ENCODE data around the gene ARHGEF6.

DNA sequence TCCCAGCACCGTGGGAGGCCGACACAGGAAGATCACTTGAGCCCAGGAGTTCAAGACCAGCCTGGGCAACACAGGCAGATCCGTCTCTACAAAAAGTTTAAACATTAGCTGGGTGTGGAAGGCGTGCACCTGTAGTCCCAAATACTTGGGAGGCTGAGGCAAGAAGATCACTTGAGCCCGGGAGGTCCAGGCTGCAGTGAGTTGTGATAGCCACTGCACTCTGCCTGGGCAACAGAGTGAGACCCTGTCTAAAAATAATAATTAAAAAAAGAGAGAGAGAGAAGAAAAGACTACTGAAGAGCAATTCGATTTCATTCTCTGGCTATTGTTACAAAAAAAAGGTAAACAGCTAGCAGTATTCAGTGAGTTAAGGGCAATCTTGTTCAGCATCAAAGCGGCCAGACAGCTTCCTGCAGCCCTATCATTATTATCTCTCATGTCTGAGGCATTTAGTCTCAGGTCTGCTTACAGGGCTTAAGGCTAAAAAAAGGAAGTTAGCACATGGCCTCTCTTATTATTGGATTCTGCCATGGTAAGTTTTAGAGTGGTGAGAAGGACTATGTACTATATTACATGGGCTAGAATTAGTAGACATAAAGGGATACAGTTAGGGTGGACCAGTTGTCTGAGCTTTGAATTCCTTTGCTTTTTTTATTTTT lies 37.9 kb downstream of the ARHGEF6 start:
- TF ChIP-seq POLR2A (IDR thresholded peaks at IDR 0.05) (no peak), POLR2AphosphoS5 (IDR thresholded peaks at IDR 0.05) (no peak), EP300 (IDR thresholded peaks at IDR 0.05; ENCODE audit: low read depth) (no peak)
- TF ChIP-seq, protein P1, sequence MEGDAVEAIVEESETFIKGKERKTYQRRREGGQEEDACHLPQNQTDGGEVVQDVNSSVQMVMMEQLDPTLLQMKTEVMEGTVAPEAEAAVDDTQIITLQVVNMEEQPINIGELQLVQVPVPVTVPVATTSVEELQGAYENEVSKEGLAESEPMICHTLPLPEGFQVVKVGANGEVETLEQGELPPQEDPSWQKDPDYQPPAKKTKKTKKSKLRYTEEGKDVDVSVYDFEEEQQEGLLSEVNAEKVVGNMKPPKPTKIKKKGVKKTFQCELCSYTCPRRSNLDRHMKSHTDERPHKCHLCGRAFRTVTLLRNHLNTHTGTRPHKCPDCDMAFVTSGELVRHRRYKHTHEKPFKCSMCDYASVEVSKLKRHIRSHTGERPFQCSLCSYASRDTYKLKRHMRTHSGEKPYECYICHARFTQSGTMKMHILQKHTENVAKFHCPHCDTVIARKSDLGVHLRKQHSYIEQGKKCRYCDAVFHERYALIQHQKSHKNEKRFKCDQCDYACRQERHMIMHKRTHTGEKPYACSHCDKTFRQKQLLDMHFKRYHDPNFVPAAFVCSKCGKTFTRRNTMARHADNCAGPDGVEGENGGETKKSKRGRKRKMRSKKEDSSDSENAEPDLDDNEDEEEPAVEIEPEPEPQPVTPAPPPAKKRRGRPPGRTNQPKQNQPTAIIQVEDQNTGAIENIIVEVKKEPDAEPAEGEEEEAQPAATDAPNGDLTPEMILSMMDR (IDR thresholded peaks at IDR 0.05) = no peak
